Astrocyte of the cerebellum (primary cell): ENCODE results near the gene CLCF1.
A peak's percentile ranks its signal among the peaks of the same experiment; 100 is the strongest.
"Not testable (repeated sequence)": the region's sequence is repeated elsewhere in the genome, so short reads cannot be mapped to it uniquely, and the experiment has no call there.

ENCODE experiments used
- DNase-seq: peaks from one replicate; pipeline ENCODE4 v3.0.0-alpha.2; 2011; ENCODE audit warnings: low read depth
- H3K4me3 ChIP-seq: 2 replicates; pipeline ENCODE4 v1.5.1; 2011; ENCODE audit warnings: mild to moderate bottlenecking, low read depth, low read length, moderate library complexity
- CTCF ChIP-seq: IDR thresholded peaks from 2 replicates; pipeline ENCODE4 v1.5.1; 2012; ENCODE audit warnings: low read length, low read depth, moderate library complexity, mild to moderate bottlenecking; ENCODE audit errors: missing control alignments
- in situ Hi-C: cut with HindIII; loops from 2 replicates; pipeline ENCODE4 v1.10.0; 2017; ENCODE audit warnings: low sequenced_read_pairs

CLCF1 gene

GRCh38 chr11:67404515-67405195 lies 31.3 kb upstream of the CLCF1 start:
- TF ChIP-seq CTCF: no peak
- no peak overlapping the region for H3K4me3 ChIP-seq
- no peak for DNase-seq
- in situ Hi-C loops: no loop called here

- in situ Hi-C loops, DNase-seq, H3K4me3 ChIP-seq: not testable (repeated sequence)
Observed at GRCh38 chr11:67403085-67403484, 29.7 kb upstream of the CLCF1 start.

- in situ Hi-C loops, DNase-seq: not testable (repeated sequence)
- H3K4me3 ChIP-seq: peak overlapping the region; percentile 17
Observed at GRCh38 chr11:67402192-67402839, 28.9 kb upstream of the CLCF1 start.

GRCh38 chr11:67401495-67402191 lies 28.2 kb upstream of the CLCF1 start, which contains the start of gene PPP1CA:
Gene PPP1CA, minus strand, starts transcription at chr11:67401858. Its CDS starts 76 bp downstream, at chr11:67401782.
- no peak for TF ChIP-seq CTCF
- peak within 1 kb of the TSS; percentile 97 for H3K4me3 ChIP-seq
- DNase-seq: peak; percentile 66
- in situ Hi-C loops: no loop called here

GRCh38 chr11:67400942-67401494 lies 27.6 kb upstream of the CLCF1 start:
- no peak for DNase-seq
- no peak for TF ChIP-seq CTCF
- H3K4me3 ChIP-seq: peak overlapping the region; percentile 97
- in situ Hi-C loops: no loop called here

GRCh38 chr11:67400251-67400941 lies 27.0 kb upstream of the CLCF1 start:
- no peak for DNase-seq
- no peak for TF ChIP-seq CTCF
- in situ Hi-C loops: no loop called here

GRCh38 chr11:67398661-67399563 lies 25.5 kb upstream of the CLCF1 start:
- in situ Hi-C loops: no loop called here
- TF ChIP-seq CTCF: no peak

More at GRCh38 chr11:67400251-67400941, 27.0 kb upstream of the CLCF1 start:
- peak overlapping the region; percentile 97 for H3K4me3 ChIP-seq

More at GRCh38 chr11:67398661-67399563, 25.5 kb upstream of the CLCF1 start:
- no peak for DNase-seq
- H3K4me3 ChIP-seq: no peak overlapping the region
